ENCODE measurements around the gene EPAS1. TPM values are rescaled to one million over a fixed set of nuclear protein-coding genes. Genes with fewer than 3 reads are reported as not detected.

EPAS1 gene
- total and polyA plus RNA-seq, 2 of the 13 experiments (the other 11 are each of a cell fraction or from before 2014, with no cell fraction given), result 47.1 to 182 TPM

- no peak for TF ChIP-seq ZNF646 (CRISPR knock-in tag; IDR thresholded peaks at IDR 0.05)
- no peak for TF ChIP-seq ZNF354B (CRISPR knock-in tag; IDR thresholded peaks at IDR 0.05)
- no peak for TF ChIP-seq CREB3 (CRISPR knock-in tag; IDR thresholded peaks at IDR 0.05)
- TF ChIP-seq NCOR1 (IDR thresholded peaks at IDR 0.05; ENCODE audit: borderline replicate concordance, low read length), result no peak
- no peak for TF ChIP-seq ZNF138 (CRISPR knock-in tag; IDR thresholded peaks at IDR 0.05; ENCODE audit: low read depth)
- TF ChIP-seq MAFF (IDR thresholded peaks at IDR 0.05; ENCODE audit: low read depth, low read length), result no peak
- no peak for TF ChIP-seq ZBTB1 (CRISPR knock-in tag; IDR thresholded peaks at IDR 0.05; ENCODE audit: borderline replicate concordance)
- TF ChIP-seq ZNF431 (CRISPR knock-in tag; IDR thresholded peaks at IDR 0.05; ENCODE audit: borderline replicate concordance, low read depth), result no peak
- TF ChIP-seq TGIF2 (CRISPR knock-in tag; IDR thresholded peaks at IDR 0.05), result no peak
- TF ChIP-seq ZNF720 (CRISPR knock-in tag; IDR thresholded peaks at IDR 0.05), result no peak
- TF ChIP-seq ZBTB46 (CRISPR knock-in tag; IDR thresholded peaks at IDR 0.05; ENCODE audit: borderline replicate concordance), result no peak
These were observed 3.7 kb upstream of the EPAS1 start (continued) for GRCh38 chr2:46293466-46293865.
